H1 (cell line): Measurements from ENCODE around the gene CPPED1. TPM values are rescaled to one million over a fixed set of nuclear protein-coding genes. Genes with fewer than 3 reads are reported as not detected.

ENCODE experiments used
- CTCF ChIA-PET: fragments of 300-600 bp; sonication (Branson Sonifier 250); formaldehyde crosslinking; loops from one replicate; lab custom pipeline; 2021; ENCODE audit not compliant: partially characterized antibody; lab: Charles Lee
- POLR2A ChIA-PET: fragments of 300-600 bp; sonication (Branson Sonifier 250); formaldehyde crosslinking; loops from one replicate; lab custom pipeline; 2021; ENCODE audit warnings: inconsistent platforms; ENCODE audit not compliant: partially characterized antibody; lab: Charles Lee
- DNase-seq, 2 experiments: peaks; one replicate each; pipeline versions ENCODE4 v3.0.0 to v3.0.0-alpha.2; 2010 to 2022; ENCODE audit warnings: low spot score in 2 of 2, low read depth in 1 of 2, mixed read lengths in 1 of 2
- FAIRE-seq: peaks from 2 replicates; lab custom pipeline; 2011; peaks lifted over from hg19 to GRCh38; lab: Jason Lieb, UNC
- H2AFZ ChIP-seq: 2 replicates; pipeline ENCODE4 v1.8.1; 2012; ENCODE audit warnings: low read length, inconsistent platforms
- H2AK5ac ChIP-seq: 2 replicates; pipeline ENCODE4 v1.6.1; 2013; ENCODE audit warnings: low read depth, low read length
- H2BK120ac ChIP-seq: replicated peaks from 2 replicates; pipeline ENCODE3; 2013; ENCODE audit warnings: low read depth, low read length, inconsistent platforms
- H2BK12ac ChIP-seq: 2 replicates; pipeline ENCODE4 v1.6.1; 2013; ENCODE audit warnings: low read depth, low read length
- H2BK15ac ChIP-seq: 2 replicates; pipeline ENCODE4 v1.6.1; 2013; ENCODE audit warnings: low read length
- H2BK20ac ChIP-seq: 2 replicates; pipeline ENCODE4 v1.6.1; 2013; ENCODE audit warnings: low read length
- H2BK5ac ChIP-seq: 2 replicates; pipeline ENCODE4 v1.6.1; 2013; ENCODE audit warnings: low read depth, low read length
- H3K14ac ChIP-seq: 2 replicates; pipeline ENCODE4 v1.6.1; 2013; ENCODE audit warnings: inconsistent platforms; ENCODE audit not compliant: insufficient read length
- H3K18ac ChIP-seq: 2 replicates; pipeline ENCODE4 v1.6.1; 2013; ENCODE audit warnings: low read length; ENCODE audit errors: extremely low read depth
- H3K23ac ChIP-seq: 2 replicates; pipeline ENCODE4 v1.6.1; 2013; ENCODE audit warnings: inconsistent platforms; ENCODE audit not compliant: insufficient read length
- H3K23me2 ChIP-seq: 2 replicates; pipeline ENCODE4 v1.6.1; 2013; ENCODE audit warnings: low read depth, low read length
- H3K27ac ChIP-seq: 2 replicates; pipeline ENCODE4 v1.6.1; 2011; ENCODE audit warnings: low read depth, low read length, inconsistent platforms
- H3K27me3 ChIP-seq, 4 experiments: replicated peaks in 1 of 4; 1 replicate in 1 of 4; 2 replicates in 3 of 4; pipeline versions ENCODE4 v1.6.1 to v1.8.1; 2011 to 2013; ENCODE audit warnings: low read length in 3 of 4, mild to moderate bottlenecking in 3 of 4, inconsistent platforms in 2 of 4, mixed read lengths in 2 of 4, moderate library complexity in 1 of 4; ENCODE audit not compliant: control insufficient read depth in 3 of 4, insufficient read depth in 3 of 4; ENCODE audit errors: extremely low read depth in 1 of 4
- H3K36me3 ChIP-seq, 4 experiments: 2 replicates each; pipeline versions ENCODE4 v1.6.1 to v1.8.1; 2011 to 2013; ENCODE audit warnings: mild to moderate bottlenecking in 4 of 4, low read length in 3 of 4, moderate library complexity in 2 of 4, control low read depth in 1 of 4, inconsistent platforms in 1 of 4; ENCODE audit not compliant: insufficient read depth in 4 of 4, control insufficient read depth in 2 of 4
- H3K4ac ChIP-seq: replicated peaks from 2 replicates; pipeline ENCODE3; 2013; ENCODE audit warnings: low read length, low read depth, mixed read lengths, inconsistent platforms; ENCODE audit not compliant: insufficient read length
- H3K4me1 ChIP-seq, 4 experiments: replicated peaks in 1 of 4; 1 replicate in 1 of 4; 2 replicates in 3 of 4; pipeline versions ENCODE4 v1.6.1 to v1.8.1; 2011 to 2013; ENCODE audit warnings: low read length in 3 of 4, inconsistent platforms in 2 of 4, mixed read lengths in 1 of 4; ENCODE audit not compliant: insufficient read depth in 4 of 4, control insufficient read depth in 3 of 4
- H3K4me2 ChIP-seq, 2 experiments: 2 replicates each; pipeline versions ENCODE4 v1.6.1 to v1.8.1; 2011 to 2013; ENCODE audit warnings: low read depth in 2 of 2, low read length in 2 of 2, control low read depth in 1 of 2, inconsistent platforms in 1 of 2, mild to moderate bottlenecking in 1 of 2; ENCODE audit not compliant: insufficient read depth in 1 of 2
- H3K4me3 ChIP-seq, 4 experiments: fragments of 200-600, 300-600 bp in 1 of 4; sonication (generic), shearing (Covaris generic), sonication (Bioruptor Twin) in 1 of 4; 2 replicates each; pipeline versions ENCODE4 v1.5.1 to v1.8.1; 2011 to 2016; ENCODE audit warnings: low read length in 4 of 4, low read depth in 3 of 4, control low read depth in 2 of 4, inconsistent platforms in 2 of 4, mild to moderate bottlenecking in 2 of 4, mixed read lengths in 1 of 4, moderate library complexity in 1 of 4; ENCODE audit not compliant: insufficient read depth in 2 of 4; ENCODE audit errors: extremely low read depth in 1 of 4
- H3K56ac ChIP-seq: replicated peaks from 2 replicates; pipeline ENCODE3; 2013; ENCODE audit warnings: low read depth, mild to moderate bottlenecking, mixed read lengths, low read length, inconsistent platforms; ENCODE audit not compliant: insufficient read length
- H3K79me1 ChIP-seq: 2 replicates; pipeline ENCODE4 v1.6.1; 2013; ENCODE audit warnings: low read depth, low read length, control low read depth
- H3K79me2 ChIP-seq, 2 experiments: 2 replicates each; pipeline versions ENCODE4 v1.6.1 to v1.8.1; 2012 to 2013; ENCODE audit warnings: low read length in 2 of 2, mild to moderate bottlenecking in 2 of 2, inconsistent platforms in 1 of 2; ENCODE audit not compliant: insufficient read depth in 2 of 2, control insufficient read depth in 1 of 2
- H3K9ac ChIP-seq, 4 experiments: replicated peaks in 1 of 4; 1 replicate in 1 of 4; 2 replicates in 3 of 4; pipeline versions ENCODE4 v1.6.1 to v1.8.1; 2011 to 2013; ENCODE audit warnings: low read depth in 3 of 4, low read length in 3 of 4, control low read depth in 2 of 4, mild to moderate bottlenecking in 2 of 4, moderate library complexity in 2 of 4, inconsistent platforms in 1 of 4; ENCODE audit errors: extremely low read depth in 1 of 4
- H3K9me3 ChIP-seq, 2 experiments: 2 replicates each; pipeline versions ENCODE4 v1.6.1 to v1.8.1; 2012 to 2013; ENCODE audit warnings: mild to moderate bottlenecking in 2 of 2, moderate library complexity in 2 of 2, control low read depth in 1 of 2, inconsistent platforms in 1 of 2, low read depth in 1 of 2, low read length in 1 of 2, mixed read lengths in 1 of 2; ENCODE audit not compliant: insufficient read depth in 2 of 2
- H4K20me1 ChIP-seq, 2 experiments: replicated peaks in 1 of 2; 2 replicates each; pipeline versions ENCODE3 to v1.8.1; 2011 to 2013; ENCODE audit warnings: inconsistent platforms in 2 of 2, low read length in 2 of 2, mild to moderate bottlenecking in 1 of 2; ENCODE audit not compliant: insufficient read depth in 2 of 2, control insufficient read depth in 1 of 2
- H4K5ac ChIP-seq: 2 replicates; pipeline ENCODE4 v1.6.1; 2013; ENCODE audit warnings: low read length, low read depth, mixed read lengths, inconsistent platforms; ENCODE audit not compliant: insufficient read length
- H4K8ac ChIP-seq: 2 replicates; pipeline ENCODE4 v1.8.0; 2013; ENCODE audit warnings: mild to moderate bottlenecking, moderate library complexity, low read length, inconsistent platforms; ENCODE audit not compliant: insufficient read depth; ENCODE audit errors: extremely low read depth
- H4K91ac ChIP-seq: replicated peaks from 2 replicates; pipeline ENCODE3; 2013; ENCODE audit warnings: low read length, mixed read lengths, inconsistent platforms; ENCODE audit not compliant: insufficient read length
- CHD1 ChIP-seq: IDR thresholded peaks from 2 replicates; pipeline ENCODE4 v1.6.1; 2012; ENCODE audit warnings: low read depth, low read length, improper control_type of control experiment
- POLR2AphosphoS5 ChIP-seq: IDR thresholded peaks from 2 replicates; pipeline ENCODE4 v1.6.1; 2011; ENCODE audit warnings: low read depth, low read length
- RAD21 ChIP-seq, 2 experiments: IDR thresholded peaks in 1 of 2; conservative IDR thresholded peaks in 1 of 2; 2 replicates each; pipeline ENCODE4 v1.6.1; 2011; ENCODE audit warnings: low read depth in 2 of 2, low read length in 2 of 2, improper control_type of control experiment in 1 of 2, inconsistent platforms in 1 of 2, mild to moderate bottlenecking in 1 of 2, moderate library complexity in 1 of 2
- RNF2 ChIP-seq: fragments of 200-900, 300-1000 bp; sonication (generic); IDR thresholded peaks from 2 replicates; pipeline ENCODE4 v1.7.1; 2016; ENCODE audit warnings: borderline replicate concordance, low read depth, mild to moderate bottlenecking, antibody characterized with exemption, low read length; ENCODE audit not compliant: poor library complexity, severe bottlenecking; ENCODE audit errors: missing control alignments
- YY1 ChIP-seq: IDR thresholded peaks from 2 replicates; pipeline ENCODE4 v1.6.1; 2011; ENCODE audit warnings: low read depth, mild to moderate bottlenecking, low read length
- WGBS, 2 experiments: shearing (Covaris generic) in 1 of 2; methylation state at CpG; one replicate each; pipeline versions ENCODE4 v1.1.6 to v1.1.7; 2013 to 2015; ENCODE audit warnings: low lambda C conversion rate in 2 of 2, mixed read lengths in 2 of 2, inconsistent platforms in 1 of 2, low coverage in 1 of 2, missing lambda C conversion rate in 1 of 2; ENCODE audit not compliant: insufficient replicate concordance in 2 of 2, insufficient coverage in 1 of 2, insufficient read length in 1 of 2; ENCODE audit errors: extremely low coverage in 1 of 2, missing lambda C conversion rate in 1 of 2; 5-methylcytosine and 5-hydroxymethylcytosine counted together
- polyA plus RNA-seq, 7 experiments: library from polyadenylated mRNA; depleted of rRNA in 3 of 7; stranded (reverse) in 5 of 7; unstranded in 2 of 7; fragments of >200 nt in 5 of 7; fragments of 200-250 nt in 2 of 7; gene quantifications; 1 replicate in 5 of 7; 2 replicates in 1 of 7; 4 replicates in 1 of 7; pipeline versions ENCODE4 v1.2.1 to v1.2.3, GENCODE V29; 2011 to 2013; ENCODE audit warnings: missing spikeins in 2 of 7, mixed read lengths in 2 of 7
- total RNA-seq: library from RNA; stranded (reverse); fragmentation: NEBNext Ultra II Directional; extraction: Animal tissue kit (Norgen Biotek cat#: 25700); gene quantifications from 2 replicates; pipeline ENCODE4 v1.2.1, GENCODE V29; 2021
- TF ChIP-seq, protein P1 (sequence below), 3 experiments: IDR thresholded peaks; 1 replicate in 2 of 3; 2 replicates in 1 of 3; pipeline versions ENCODE4 v1.5.1 to v1.6.1; 2011; ENCODE audit warnings: low read length in 3 of 3, mild to moderate bottlenecking in 3 of 3, inconsistent platforms in 2 of 3, low read depth in 1 of 3, moderate library complexity in 1 of 3; ENCODE audit not compliant: insufficient read depth in 1 of 3; ENCODE audit errors: control extremely low read depth in 1 of 3

CPPED1 gene
- total and polyA plus RNA-seq, 2 of the 8 experiments (the other 6 are each of a cell fraction or from before 2014, with no cell fraction given): 3.5 to 11.2 TPM

DNA sequence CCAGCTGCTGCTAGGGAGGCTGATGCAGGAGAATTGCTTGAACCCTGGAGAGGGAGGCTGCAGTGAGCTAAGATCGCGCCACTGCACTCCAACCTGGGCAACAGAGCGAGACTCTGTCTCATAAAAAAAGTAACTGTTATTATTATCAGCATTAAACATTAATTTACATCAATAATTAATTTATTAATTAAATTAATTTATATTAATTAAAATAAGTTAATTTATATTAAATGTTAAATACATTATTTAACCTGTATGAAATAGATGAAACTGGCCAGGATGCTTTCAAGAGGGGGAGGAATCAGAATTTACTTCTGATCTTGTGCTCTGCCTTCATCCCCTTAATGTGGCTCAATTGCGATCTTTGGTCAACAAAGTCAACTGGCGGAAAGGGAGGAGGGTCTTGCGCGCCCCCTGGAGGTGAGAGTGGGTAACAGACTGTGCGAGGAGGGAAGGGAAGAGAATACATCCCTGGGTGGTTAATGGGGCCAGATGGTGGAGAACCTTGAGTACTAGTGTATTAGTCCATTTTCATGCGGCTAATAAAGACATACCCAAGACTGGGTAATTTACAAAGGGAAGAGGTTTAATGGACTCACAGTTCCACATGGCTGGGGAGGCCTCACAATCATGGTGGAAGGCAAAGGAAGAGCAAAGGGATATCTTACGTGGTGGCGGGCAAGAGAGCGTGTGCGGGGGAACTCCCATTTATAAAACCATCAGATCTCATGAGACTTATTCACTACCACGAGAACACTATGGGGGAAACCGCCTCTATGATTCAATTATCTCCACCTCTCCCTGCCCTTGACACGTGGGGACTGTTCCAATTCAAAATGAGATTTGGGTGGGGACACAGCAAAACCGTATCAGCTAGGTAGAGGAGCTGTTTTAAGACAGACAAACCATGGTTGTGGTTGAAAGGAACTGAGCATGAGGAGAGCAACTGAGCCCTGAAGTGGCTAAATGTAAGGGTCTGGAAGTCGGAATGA lies 15.7 kb upstream of the CPPED1 start:
- ChIA-PET CTCF (interaction anchor here (0.6 to 2.8 kb wide), 14 partner anchors 8 to 368 kb away, joined by 3 to 13 read pairs (median 4); partner anchors contain the start of gene CPPED1), POLR2A (interaction anchor here (0.7 kb wide), 1 partner anchor 93 kb away, joined by 3 read pairs; no protein-coding TSS in a partner anchor)
- DNase-seq (peak in 1 of 2 experiments; percentile 96), FAIRE-seq (no peak)
- TF ChIP-seq CHD1 (no peak), YY1 (0 out of 2 replicates have a peak, but pooled peaks have one; percentile 46), RAD21 (IDR thresholded peaks at IDR 0.05 in 1 of 2, conservative IDR thresholded peaks at IDR 0.05 in 1 of 2; ENCODE audit: low read depth in 2 of 2, low read length in 2 of 2) (peak; percentile 92), POLR2AphosphoS5 (no peak), RNF2 (no peak)
- TF ChIP-seq, protein P1, sequence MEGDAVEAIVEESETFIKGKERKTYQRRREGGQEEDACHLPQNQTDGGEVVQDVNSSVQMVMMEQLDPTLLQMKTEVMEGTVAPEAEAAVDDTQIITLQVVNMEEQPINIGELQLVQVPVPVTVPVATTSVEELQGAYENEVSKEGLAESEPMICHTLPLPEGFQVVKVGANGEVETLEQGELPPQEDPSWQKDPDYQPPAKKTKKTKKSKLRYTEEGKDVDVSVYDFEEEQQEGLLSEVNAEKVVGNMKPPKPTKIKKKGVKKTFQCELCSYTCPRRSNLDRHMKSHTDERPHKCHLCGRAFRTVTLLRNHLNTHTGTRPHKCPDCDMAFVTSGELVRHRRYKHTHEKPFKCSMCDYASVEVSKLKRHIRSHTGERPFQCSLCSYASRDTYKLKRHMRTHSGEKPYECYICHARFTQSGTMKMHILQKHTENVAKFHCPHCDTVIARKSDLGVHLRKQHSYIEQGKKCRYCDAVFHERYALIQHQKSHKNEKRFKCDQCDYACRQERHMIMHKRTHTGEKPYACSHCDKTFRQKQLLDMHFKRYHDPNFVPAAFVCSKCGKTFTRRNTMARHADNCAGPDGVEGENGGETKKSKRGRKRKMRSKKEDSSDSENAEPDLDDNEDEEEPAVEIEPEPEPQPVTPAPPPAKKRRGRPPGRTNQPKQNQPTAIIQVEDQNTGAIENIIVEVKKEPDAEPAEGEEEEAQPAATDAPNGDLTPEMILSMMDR (IDR thresholded peaks at IDR 0.05; ENCODE audit: control extremely low read depth in 1 of 3, insufficient read depth in 1 of 3, low read depth in 1 of 3, low read length in 3 of 3): peak; percentile 83 to 96 (median 91)
- H3K4me3 ChIP-seq: no peak overlapping the region
- no peak overlapping the region for H3K27ac ChIP-seq
- no peak overlapping the region for H3K9ac ChIP-seq
- H4K20me1 ChIP-seq: no peaks in the 10 kb centered on the region
- H2BK20ac ChIP-seq: no peak overlapping the region
- no peaks in the 10 kb centered on the region for H3K9me3 ChIP-seq
- no peak overlapping the region for H3K14ac ChIP-seq
- no peak overlapping the region for H3K23ac ChIP-seq
- no peak overlapping the region for H4K5ac ChIP-seq
- H3K4me2 ChIP-seq: no peak overlapping the region
- no peak overlapping the region for H2AK5ac ChIP-seq
- no peaks in the 10 kb centered on the region for H3K79me1 ChIP-seq
- H3K4ac ChIP-seq: no peak overlapping the region
- no peak overlapping the region for H2BK120ac ChIP-seq
- no peaks in the 10 kb centered on the region for H3K23me2 ChIP-seq
- H3K4me1 ChIP-seq: no peaks in the 10 kb centered on the region
- no peaks in the 10 kb centered on the region for H3K27me3 ChIP-seq
- no peak overlapping the region for H2BK15ac ChIP-seq
- H3K79me2 ChIP-seq: no peaks in the 10 kb centered on the region
- no peak overlapping the region for H4K8ac ChIP-seq
- H3K18ac ChIP-seq: no peak overlapping the region
- H3K56ac ChIP-seq: no peak overlapping the region
- H4K91ac ChIP-seq: no peak overlapping the region
- H2BK5ac ChIP-seq: no peak overlapping the region
- WGBS, 2 experiments: 63% methylated on average over 18 of the region's 18 CpGs; no CpG with 5 or more reads in 1 of the 2 experiments
- H2BK12ac ChIP-seq: no peak overlapping the region
- no peaks in the 10 kb centered on the region for H3K36me3 ChIP-seq
- H2AFZ ChIP-seq: no peak overlapping the region
